Neural crest cell (in vitro differentiated cells): Measurements from ENCODE around the gene CCL14. TPM values are rescaled to one million over a fixed set of nuclear protein-coding genes. Genes with fewer than 3 reads are reported as not detected.

ENCODE experiments used
- DNase-seq: peaks from one replicate; pipeline ENCODE4 v3.0.0; 2021; ENCODE audit warnings: low read depth, mixed read lengths, low spot score
- H3K27ac Mint-ChIP-seq: one replicate; pipeline ENCODE4 v1.8.0; 2021; ENCODE audit warnings: mild to moderate bottlenecking, mixed read lengths; ENCODE audit not compliant: unreplicated experiment
- H3K27me3 Mint-ChIP-seq: 2 replicates; pipeline ENCODE4 v1.8.0; 2021; ENCODE audit warnings: low read depth, mild to moderate bottlenecking, mixed read lengths
- H3K36me3 Mint-ChIP-seq: 2 replicates; pipeline ENCODE4 v1.8.0; 2021; ENCODE audit warnings: low read depth, mild to moderate bottlenecking, mixed read lengths
- H3K4me1 Mint-ChIP-seq: 2 replicates; pipeline ENCODE4 v1.8.0; 2021; ENCODE audit warnings: mixed read lengths
- H3K4me3 Mint-ChIP-seq: one replicate; pipeline ENCODE4 v1.8.0; 2021; ENCODE audit warnings: mild to moderate bottlenecking, mixed read lengths
- H3K9me3 Mint-ChIP-seq: 2 replicates; pipeline ENCODE4 v1.8.0; 2021; ENCODE audit warnings: mixed read lengths
- total RNA-seq: library from RNA; stranded (reverse); gene quantifications from 2 replicates; pipeline ENCODE4 v1.2.1, GENCODE V29; 2021
- TF ChIP-seq, protein P1 (sequence below): fragments of 200-600 bp; sonication (generic); conservative IDR thresholded peaks from 2 replicates; pipeline ENCODE4 v1.5.0; 2021; ENCODE audit warnings: antibody characterized with exemption, mild to moderate bottlenecking

The CCL14 gene
- total RNA-seq, 1 donor from 2014 or later = not detected

DNA sequence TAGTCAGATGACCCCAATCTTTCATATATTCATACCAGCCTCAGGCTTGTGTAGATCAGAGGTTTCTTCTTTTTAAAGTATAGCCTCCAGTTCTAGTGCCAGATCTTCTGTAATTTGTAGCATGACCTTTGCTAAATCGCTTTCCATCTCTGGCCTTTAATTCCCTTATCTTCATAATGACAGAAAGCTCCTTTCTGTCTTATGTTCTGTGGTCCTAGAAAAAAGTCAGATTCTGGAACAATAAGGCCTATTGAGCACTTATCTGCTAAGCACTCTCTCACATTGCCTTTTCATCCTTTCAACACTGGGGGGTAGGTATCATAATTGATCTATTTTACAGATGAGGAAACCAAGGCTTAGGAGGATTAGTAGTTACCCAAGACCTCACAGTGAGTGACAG, 14.5 kb downstream of the CCL14 start:
- H3K9me3 Mint-ChIP-seq = no peaks in the 10 kb centered on the region
- no peak overlapping the region for H3K27ac Mint-ChIP-seq
- TF ChIP-seq, protein P1, sequence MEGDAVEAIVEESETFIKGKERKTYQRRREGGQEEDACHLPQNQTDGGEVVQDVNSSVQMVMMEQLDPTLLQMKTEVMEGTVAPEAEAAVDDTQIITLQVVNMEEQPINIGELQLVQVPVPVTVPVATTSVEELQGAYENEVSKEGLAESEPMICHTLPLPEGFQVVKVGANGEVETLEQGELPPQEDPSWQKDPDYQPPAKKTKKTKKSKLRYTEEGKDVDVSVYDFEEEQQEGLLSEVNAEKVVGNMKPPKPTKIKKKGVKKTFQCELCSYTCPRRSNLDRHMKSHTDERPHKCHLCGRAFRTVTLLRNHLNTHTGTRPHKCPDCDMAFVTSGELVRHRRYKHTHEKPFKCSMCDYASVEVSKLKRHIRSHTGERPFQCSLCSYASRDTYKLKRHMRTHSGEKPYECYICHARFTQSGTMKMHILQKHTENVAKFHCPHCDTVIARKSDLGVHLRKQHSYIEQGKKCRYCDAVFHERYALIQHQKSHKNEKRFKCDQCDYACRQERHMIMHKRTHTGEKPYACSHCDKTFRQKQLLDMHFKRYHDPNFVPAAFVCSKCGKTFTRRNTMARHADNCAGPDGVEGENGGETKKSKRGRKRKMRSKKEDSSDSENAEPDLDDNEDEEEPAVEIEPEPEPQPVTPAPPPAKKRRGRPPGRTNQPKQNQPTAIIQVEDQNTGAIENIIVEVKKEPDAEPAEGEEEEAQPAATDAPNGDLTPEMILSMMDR = no peak
- H3K27me3 Mint-ChIP-seq = peaks cover 7% of the 10 kb centered on the region
- peaks cover 32% of the 10 kb centered on the region for H3K4me1 Mint-ChIP-seq
- H3K4me3 Mint-ChIP-seq = no peak overlapping the region
- no peak for DNase-seq
- no peaks in the 10 kb centered on the region for H3K36me3 Mint-ChIP-seq

DNA sequence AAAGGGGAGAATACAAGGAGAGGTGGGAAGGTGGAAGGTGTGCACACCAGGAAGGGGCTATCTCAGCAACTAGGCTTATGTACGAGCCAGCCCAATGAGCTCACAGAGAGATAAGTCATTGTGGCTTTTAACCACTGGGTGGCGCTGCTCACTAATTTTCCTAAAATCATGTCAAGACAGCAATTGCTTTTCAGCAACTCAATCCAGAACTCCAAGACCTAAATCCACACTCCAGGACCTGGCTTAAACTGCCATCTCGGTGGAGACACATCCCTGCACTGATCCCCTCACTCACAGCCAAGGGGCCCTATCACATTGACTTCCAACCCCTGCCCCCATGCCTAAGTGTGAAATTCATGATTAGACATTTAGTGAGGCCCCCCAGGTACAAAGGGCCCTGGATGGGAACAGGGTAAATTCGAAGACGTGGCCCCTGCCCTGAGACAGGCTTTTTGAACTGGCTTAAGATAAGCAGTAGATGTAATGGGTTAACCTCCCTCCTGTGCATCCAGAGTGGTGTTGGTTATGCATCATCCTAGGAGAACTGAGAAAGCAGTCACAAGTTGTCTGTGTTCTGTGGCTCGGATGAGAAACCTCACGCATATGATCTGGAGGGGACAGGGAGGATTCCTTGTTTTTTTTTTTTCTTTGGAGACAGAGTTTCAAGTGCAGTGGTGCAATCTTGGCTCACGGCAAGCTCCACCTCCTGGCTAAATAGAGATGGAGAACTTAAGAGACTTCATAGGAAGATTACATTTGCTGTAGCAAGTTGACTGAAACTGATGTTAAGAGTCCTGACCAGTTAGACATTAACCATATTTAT, 16.8 kb downstream of the CCL14 start:
- H3K9me3 Mint-ChIP-seq = no peaks in the 10 kb centered on the region

DNA sequence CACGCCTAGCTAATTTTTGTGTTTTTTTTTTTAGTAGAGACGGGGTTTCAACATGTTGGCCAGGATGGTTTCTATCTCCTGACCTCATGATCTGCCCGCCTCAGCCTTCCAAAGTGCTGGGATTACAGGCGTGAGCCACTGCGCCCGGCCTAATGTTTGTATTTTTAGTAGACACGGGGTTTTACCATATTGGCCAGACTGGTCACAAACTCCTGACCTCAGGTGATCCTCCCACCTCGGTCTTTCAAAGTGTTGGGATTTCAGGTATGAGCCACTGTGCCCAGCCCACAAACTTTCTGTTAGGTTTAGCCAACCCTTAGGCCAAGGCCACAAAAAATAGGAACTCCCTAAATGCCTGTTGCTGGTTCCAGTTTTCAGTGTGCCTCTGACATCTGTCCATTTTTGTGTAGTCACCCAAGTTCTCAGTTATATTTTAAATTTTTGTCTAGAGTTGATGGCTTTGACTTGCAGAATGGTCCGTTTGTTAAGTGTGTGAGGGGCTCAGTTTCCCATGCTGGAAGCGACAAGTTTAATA, 17.9 kb downstream of the CCL14 start:
- Mint-ChIP-seq H3K4me1 (peaks cover 26% of the 10 kb centered on the region), H3K4me3 (no peak overlapping the region), H3K27ac (no peak overlapping the region), H3K9me3 (no peaks in the 10 kb centered on the region), H3K27me3 (peaks cover 18% of the 10 kb centered on the region), H3K36me3 (no peaks in the 10 kb centered on the region)
- TF ChIP-seq, protein P1 = no peak
- no peak for DNase-seq

More for the DNA sequence above, 16.8 kb downstream of the CCL14 start:
- no peak overlapping the region for H3K4me3 Mint-ChIP-seq
- H3K4me1 Mint-ChIP-seq = peaks cover 32% of the 10 kb centered on the region
- DNase-seq = peak; percentile 82
- H3K27me3 Mint-ChIP-seq = peaks cover 10% of the 10 kb centered on the region
- H3K27ac Mint-ChIP-seq = no peak overlapping the region
- H3K36me3 Mint-ChIP-seq = no peaks in the 10 kb centered on the region
- TF ChIP-seq, protein P1 = peak; percentile 90

DNA sequence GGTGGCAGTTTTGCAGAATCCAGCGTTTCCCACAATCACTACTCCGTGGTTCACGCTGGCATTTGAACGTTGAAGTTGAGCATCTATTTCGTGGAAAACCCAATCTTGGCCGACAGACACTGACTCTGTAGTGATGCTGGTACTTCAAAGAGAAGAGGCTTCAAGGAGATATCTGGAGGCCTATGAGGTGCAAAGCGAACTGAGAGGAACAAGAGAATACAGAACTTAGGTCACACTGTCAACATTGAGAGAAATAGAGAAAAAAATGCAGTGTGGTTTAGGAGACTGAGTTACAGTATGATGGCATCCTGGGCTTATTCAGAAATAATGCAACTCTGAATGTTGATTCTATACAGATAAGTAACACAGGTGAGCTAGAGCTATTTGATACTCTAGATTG, 21.3 kb downstream of the CCL14 start:
- no peaks in the 10 kb centered on the region for H3K36me3 Mint-ChIP-seq

DNA sequence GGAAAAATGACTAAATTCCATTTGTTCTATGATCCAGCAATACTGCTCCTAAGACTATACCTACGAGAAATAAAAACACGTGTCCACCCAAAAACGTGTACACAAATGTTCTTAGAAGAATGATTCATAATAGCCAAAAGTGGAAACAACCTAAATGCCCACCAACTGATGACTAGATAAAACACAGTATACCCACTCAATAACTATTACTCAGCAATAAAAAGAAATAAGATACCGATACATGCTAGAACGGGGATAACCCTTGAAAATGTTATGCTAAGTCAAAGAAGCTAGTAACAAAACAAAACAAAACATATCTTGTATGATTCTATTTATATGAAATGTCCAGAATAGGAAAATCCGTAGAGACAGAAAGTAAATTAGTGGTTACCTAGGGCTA, 22.9 kb downstream of the CCL14 start:
- Mint-ChIP-seq H3K27ac (no peak overlapping the region), H3K4me1 (no peaks in the 10 kb centered on the region), H3K36me3 (no peaks in the 10 kb centered on the region), H3K27me3 (peaks cover 23% of the 10 kb centered on the region), H3K4me3 (no peak overlapping the region), H3K9me3 (no peaks in the 10 kb centered on the region)
- no peak for DNase-seq
- TF ChIP-seq, protein P1 = no peak

More for the DNA sequence above, 21.3 kb downstream of the CCL14 start:
- Mint-ChIP-seq H3K4me1 (peaks cover 5% of the 10 kb centered on the region), H3K27me3 (peaks cover 20% of the 10 kb centered on the region), H3K27ac (no peak overlapping the region), H3K4me3 (no peak overlapping the region), H3K9me3 (no peaks in the 10 kb centered on the region)
- DNase-seq = no peak
- TF ChIP-seq, protein P1 = no peak
